IPS DF 6.9 (cell line): ENCODE measurements around the gene NEURL1.
"Not testable (repeated sequence)": the region's sequence is repeated elsewhere in the genome, so short reads cannot be mapped to it uniquely, and the experiment has no call there.

Source experiments
- DNase-seq: peaks from one replicate; pipeline ENCODE4 v3.0.0-alpha.2; 2013; ENCODE audit warnings: low read depth, low spot score
- H3K27ac ChIP-seq: one replicate; pipeline ENCODE4 v1.5.1; 2013; ENCODE audit warnings: low read length, control low read depth
- H3K27me3 ChIP-seq: 2 replicates; pipeline ENCODE4 v1.6.1; 2013; ENCODE audit warnings: mild to moderate bottlenecking, low read length; ENCODE audit not compliant: control insufficient read depth, insufficient read depth
- H3K36me3 ChIP-seq: 2 replicates; pipeline ENCODE4 v1.6.1; 2013; ENCODE audit warnings: low read length; ENCODE audit not compliant: control insufficient read depth, insufficient read depth
- H3K4me1 ChIP-seq: 2 replicates; pipeline ENCODE4 v1.6.1; 2013; ENCODE audit warnings: low read length; ENCODE audit not compliant: control insufficient read depth, insufficient read depth
- H3K4me3 ChIP-seq: 2 replicates; pipeline ENCODE4 v1.5.1; 2013; ENCODE audit warnings: mild to moderate bottlenecking, low read length
- H3K9me3 ChIP-seq: 2 replicates; pipeline ENCODE4 v1.6.1; 2013; ENCODE audit warnings: low read length, inconsistent platforms; ENCODE audit not compliant: control insufficient read depth, insufficient read depth
- WGBS: extraction: QIAGEN DNeasy Blood & Tissue Kit; methylation state at CpG from one replicate; pipeline ENCODE4 v1.1.7; 2013; ENCODE audit warnings: mixed read lengths, missing lambda C conversion rate; ENCODE audit not compliant: insufficient read length, insufficient coverage; 5-methylcytosine and 5-hydroxymethylcytosine counted together

NEURL1 gene

DNA sequence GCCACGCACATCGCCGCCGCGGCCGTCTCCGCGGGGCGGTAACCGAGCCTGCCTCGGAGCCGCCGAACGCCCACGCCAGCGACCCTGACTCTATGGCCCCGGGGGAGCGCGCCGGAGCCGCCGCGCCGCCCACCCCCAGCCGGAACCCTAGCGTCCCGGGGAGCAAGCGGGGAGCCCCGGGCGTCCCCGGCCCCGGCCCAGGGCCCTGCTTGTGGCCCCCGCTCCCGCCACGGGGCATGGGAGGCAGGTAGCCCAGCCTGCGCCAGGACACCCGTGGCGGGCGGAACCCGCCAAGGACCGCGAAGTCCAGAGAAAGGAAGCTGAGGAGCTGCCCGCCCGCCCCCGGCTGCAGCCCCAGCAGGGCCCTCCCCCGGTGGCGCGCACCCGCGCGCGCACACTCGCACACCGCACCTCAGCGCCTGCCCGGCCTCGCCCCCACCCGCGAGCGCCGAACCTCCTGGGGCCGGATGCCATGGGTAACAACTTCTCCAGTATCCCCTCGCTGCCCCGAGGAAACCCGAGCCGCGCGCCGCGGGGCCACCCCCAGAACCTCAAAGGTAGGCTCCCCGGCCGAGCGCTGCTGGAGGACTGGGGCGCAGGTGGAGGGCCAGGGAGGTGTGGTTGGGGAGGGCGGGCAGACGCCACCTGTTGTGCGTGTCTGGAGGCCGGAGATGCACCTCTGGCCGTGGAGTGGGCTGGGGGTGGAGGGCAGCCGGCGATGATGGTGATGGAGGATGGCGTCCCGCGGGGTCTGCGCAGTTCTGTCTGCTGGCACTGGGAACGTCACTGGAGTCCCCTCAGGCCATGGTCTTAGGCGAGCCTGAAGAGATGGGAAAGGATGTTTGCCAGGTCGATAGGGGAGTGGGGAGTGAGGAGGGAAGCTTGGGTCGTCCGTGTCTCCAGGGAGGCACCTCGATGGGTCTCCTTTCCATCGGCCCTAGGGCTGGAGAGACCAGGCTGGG lies 692 bp downstream of the NEURL1 start:
- DNase-seq, result no peak
- H3K27ac ChIP-seq, result no peak overlapping the region
- no peaks in the 10 kb centered on the region for H3K9me3 ChIP-seq
- peaks cover 16% of the 10 kb centered on the region for H3K27me3 ChIP-seq
- WGBS, result no CpG with 5 or more reads among the region's 92 CpGs
- H3K4me1 ChIP-seq, result peaks cover 3% of the 10 kb centered on the region; the same call in 1 of the 2 replicates
- H3K4me3 ChIP-seq, result peak overlapping the region; percentile 73
- no peaks in the 10 kb centered on the region for H3K36me3 ChIP-seq

DNA sequence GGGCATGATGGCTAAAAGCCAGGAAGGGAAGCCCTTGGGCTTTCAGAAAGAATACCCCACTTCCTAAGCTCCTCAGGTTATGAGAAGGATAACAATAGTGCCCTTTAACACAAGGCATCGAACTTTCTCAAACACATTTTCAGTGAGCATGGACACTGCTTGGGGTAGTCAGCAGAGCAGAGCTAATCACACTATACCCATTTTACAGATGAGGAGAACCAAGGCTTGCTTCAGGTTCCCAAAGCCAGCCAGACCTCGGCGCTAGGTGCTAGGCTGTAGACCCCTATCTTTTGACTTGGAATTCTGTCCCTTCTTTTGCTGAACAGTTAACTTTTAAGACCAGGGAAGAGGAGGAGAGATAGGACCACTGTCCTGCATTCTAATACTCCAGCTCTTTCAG lies 1.8 kb downstream of the NEURL1 start:
- Histone ChIP-seq H3K36me3 (no peaks in the 10 kb centered on the region), H3K4me1 (peaks cover 3% of the 10 kb centered on the region; the same call in 1 of the 2 replicates), H3K27me3 (peaks cover 16% of the 10 kb centered on the region), H3K9me3 (no peaks in the 10 kb centered on the region), H3K27ac (no peak overlapping the region), H3K4me3 (no peak overlapping the region)
- WGBS, result no CpG with 5 or more reads among the region's 3 CpGs
- DNase-seq, result no peak

- no peak for DNase-seq
- peaks cover 3% of the 10 kb centered on the region; the same call in 1 of the 2 replicates for H3K4me1 ChIP-seq
- H3K27me3 ChIP-seq, result peaks cover 16% of the 10 kb centered on the region
- no peaks in the 10 kb centered on the region for H3K36me3 ChIP-seq
- WGBS, result no CpG with 5 or more reads among the region's 8 CpGs
- no peak overlapping the region for H3K4me3 ChIP-seq
- H3K9me3 ChIP-seq, result no peaks in the 10 kb centered on the region
- H3K27ac ChIP-seq, result no peak overlapping the region
Observed at GRCh38 chr10:103497161-103497915, 3.8 kb downstream of the NEURL1 start.

- Histone ChIP-seq H3K27ac (no peak overlapping the region), H3K4me3 (no peak overlapping the region), H3K4me1 (0 out of 2 replicates have a peak, but pooled peaks cover 1% of the 10 kb centered on the region), H3K36me3 (no peaks in the 10 kb centered on the region), H3K9me3 (no peaks in the 10 kb centered on the region), H3K27me3 (peaks cover 12% of the 10 kb centered on the region)
- no peak for DNase-seq
- no CpG with 5 or more reads among the region's 5 CpGs for WGBS
Observed at GRCh38 chr10:103498936-103499638, 5.6 kb downstream of the NEURL1 start.

DNA sequence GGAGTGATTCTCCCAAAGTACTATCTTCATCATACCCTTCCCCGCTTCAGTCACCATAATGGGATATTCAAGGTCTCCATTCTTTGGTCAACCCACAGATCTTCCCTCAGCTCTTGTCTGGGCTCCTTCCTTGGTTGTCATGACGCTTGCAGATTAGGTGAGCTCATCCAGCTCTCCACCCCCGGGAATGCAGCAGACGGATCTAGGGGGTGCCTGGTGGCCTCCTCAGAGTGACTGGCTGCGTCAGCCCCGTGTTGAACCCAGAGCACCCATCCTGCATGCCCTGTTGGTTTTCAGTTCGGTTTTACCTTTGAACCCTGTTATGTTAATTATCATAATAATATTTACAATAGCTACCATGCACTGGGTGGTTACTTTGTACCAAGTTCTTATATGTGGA lies 6.4 kb downstream of the NEURL1 start:
- WGBS, result no CpG with 5 or more reads among the region's 7 CpGs
- Histone ChIP-seq H3K27ac (no peak overlapping the region), H3K4me1 (no peaks in the 10 kb centered on the region), H3K4me3 (no peak overlapping the region), H3K27me3 (peaks cover 6% of the 10 kb centered on the region), H3K36me3 (no peaks in the 10 kb centered on the region), H3K9me3 (no peaks in the 10 kb centered on the region)
- no peak for DNase-seq

GRCh38 chr10:103500481-103500880 lies 7.0 kb downstream of the NEURL1 start:
- Histone ChIP-seq H3K27me3 (peaks cover under 1% of the 10 kb centered on the region; the same call in 1 of the 2 replicates), H3K36me3 (no peaks in the 10 kb centered on the region), H3K9me3 (no peaks in the 10 kb centered on the region), H3K4me1 (no peaks in the 10 kb centered on the region), H3K27ac (no peak overlapping the region), H3K4me3 (no peak overlapping the region)
- DNase-seq, result no peak
- no CpG with 5 or more reads among the region's 6 CpGs for WGBS

GRCh38 chr10:103501186-103501585 lies 7.7 kb downstream of the NEURL1 start:
- no peaks in the 10 kb centered on the region for H3K9me3 ChIP-seq
- H3K27me3 ChIP-seq, result no peaks in the 10 kb centered on the region
- WGBS, result no CpG with 5 or more reads among the region's 3 CpGs
- no peaks in the 10 kb centered on the region for H3K36me3 ChIP-seq
- DNase-seq, result no peak
- H3K27ac ChIP-seq, result no peak overlapping the region
- H3K4me3 ChIP-seq, result no peak overlapping the region
- H3K4me1 ChIP-seq, result no peaks in the 10 kb centered on the region

DNA sequence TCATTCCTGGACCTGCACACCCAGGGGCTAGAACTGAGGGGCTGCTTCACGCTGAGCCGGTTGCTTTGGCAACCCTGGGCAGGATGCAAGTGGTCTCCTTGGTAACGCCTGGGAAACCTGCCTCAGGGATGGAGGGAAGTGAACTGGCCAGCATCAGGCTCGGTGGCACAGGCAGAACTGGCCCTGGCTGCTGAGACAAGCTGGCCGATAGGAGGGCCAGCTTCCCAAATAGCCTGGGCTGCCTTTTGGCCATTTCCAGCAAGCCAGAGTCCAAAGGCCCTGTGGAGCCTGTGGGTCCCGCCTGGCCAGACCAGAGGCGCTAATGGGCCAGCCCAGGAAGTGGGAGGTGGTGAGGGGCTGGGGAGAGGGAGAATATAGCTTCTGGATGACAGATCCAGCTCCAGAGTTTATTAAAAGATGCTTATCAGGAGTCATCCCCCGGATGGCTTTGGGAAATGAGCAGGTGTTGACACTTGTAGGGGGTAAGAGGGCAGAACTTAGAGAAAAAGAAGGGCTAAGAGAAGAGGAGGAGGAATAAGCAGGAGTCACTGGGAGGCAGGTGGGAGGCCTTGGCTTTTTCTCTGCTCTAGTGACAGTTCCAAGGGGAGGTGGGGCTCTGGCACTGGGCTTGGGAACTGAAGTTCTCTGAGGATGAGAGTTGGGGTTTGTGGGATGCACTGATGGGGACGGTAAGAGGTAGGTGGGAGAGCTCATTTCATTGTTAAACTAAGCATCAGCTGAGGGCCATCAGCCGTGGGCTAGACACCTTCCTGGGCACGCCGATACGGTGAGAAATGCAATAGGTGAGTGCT lies 9.6 kb downstream of the NEURL1 start:
- no peak overlapping the region for H3K4me3 ChIP-seq
- no peak for DNase-seq
- no peaks in the 10 kb centered on the region for H3K27me3 ChIP-seq
- H3K27ac ChIP-seq, result no peak overlapping the region
- no peaks in the 10 kb centered on the region for H3K36me3 ChIP-seq
- no CpG with 5 or more reads among the region's 13 CpGs for WGBS
- H3K9me3 ChIP-seq, result no peaks in the 10 kb centered on the region
- no peaks in the 10 kb centered on the region for H3K4me1 ChIP-seq

DNA sequence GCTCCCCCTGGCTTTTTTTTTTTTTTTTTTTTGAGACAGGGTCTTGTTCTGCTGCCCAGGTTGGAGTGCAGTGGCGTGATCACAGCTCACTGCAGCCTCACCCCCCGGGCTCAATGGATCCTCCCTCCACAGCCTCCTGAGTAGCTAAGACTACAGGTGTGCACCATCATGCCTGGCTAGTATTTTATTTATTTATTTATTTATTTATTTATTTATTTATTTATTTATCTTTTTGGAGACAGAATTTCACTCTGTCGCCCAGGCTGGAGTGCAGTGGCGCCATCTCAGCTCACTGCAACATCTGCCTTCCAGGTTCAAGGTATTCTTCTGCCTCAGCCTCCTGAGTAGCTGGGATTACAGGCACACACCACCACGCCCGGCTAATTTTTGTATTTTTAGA lies 10.3 kb downstream of the NEURL1 start:
- not testable (repeated sequence) for DNase-seq, H3K27me3 ChIP-seq, H3K4me3 ChIP-seq, H3K4me1 ChIP-seq, H3K36me3 ChIP-seq, H3K9me3 ChIP-seq, H3K27ac ChIP-seq
- no CpG with 5 or more reads among the region's 6 CpGs for WGBS
